ENCODE results near the gene NUDT16. TPM values are rescaled to one million over a fixed set of nuclear protein-coding genes. Genes with fewer than 3 reads are reported as not detected.

NUDT16 gene
- total RNA-seq, 1 donor from 2014 or later = 41.0 TPM

DNA sequence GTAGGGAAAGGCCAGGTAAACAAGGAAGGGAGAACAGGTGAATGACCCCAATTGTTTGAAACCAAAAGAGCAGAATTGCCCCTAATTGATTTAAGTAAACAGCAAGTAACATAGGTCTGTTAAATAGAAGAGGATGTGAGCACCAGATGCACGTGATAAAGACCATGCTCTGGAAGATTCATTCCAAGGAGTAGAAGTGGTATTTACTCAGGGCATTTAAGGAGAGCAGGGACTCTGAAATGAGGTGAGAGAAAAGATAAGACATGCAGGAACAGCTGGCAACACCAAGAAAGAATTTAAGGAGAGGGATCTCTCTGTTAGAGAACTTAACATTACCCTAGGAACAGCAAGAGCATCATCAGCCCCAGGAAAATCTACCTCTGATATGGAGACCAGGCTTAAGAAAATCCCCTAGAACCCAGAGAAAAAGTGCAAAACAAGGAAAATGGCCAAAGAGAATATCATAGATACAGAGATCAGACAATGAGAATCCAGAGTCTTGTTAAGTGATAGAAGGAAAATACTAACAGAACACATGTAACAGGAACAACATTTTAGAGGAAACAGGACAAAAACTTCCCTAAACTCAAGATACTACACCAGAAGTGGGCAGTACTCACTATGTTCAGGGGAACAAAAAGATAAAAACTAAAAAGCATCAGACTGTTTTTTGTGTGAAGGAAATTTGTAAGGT is 6.4 kb downstream of the NUDT16 start:
- no peak for TF ChIP-seq CTCF (IDR thresholded peaks at IDR 0.05)
- Histone ChIP-seq H3K27ac (peak overlapping the region in 1 of 2 donors; percentile 53), H3K9me3 (no peaks in the 10 kb centered on the region), H3K36me3 (peaks cover 3 to 10% of the 10 kb centered on the region in 2 donors), H3K4me1 (peaks cover 2 to 11% of the 10 kb centered on the region in 2 donors), H3K4me3 (no peak overlapping the region), H3K27me3 (no peaks in the 10 kb centered on the region)
- intact Hi-C loops (cut with DNase I) = no loop called here
- no peak for DNase-seq (ENCODE audit: low spot score in 2 of 2)

- no peak for DNase-seq (ENCODE audit: low spot score in 2 of 2)
- H3K27ac ChIP-seq = no peak overlapping the region
- intact Hi-C loops (cut with DNase I) = no loop called here
Observed at GRCh38 chr3:131388490-131388799, 6.9 kb downstream of the NUDT16 start.

DNA sequence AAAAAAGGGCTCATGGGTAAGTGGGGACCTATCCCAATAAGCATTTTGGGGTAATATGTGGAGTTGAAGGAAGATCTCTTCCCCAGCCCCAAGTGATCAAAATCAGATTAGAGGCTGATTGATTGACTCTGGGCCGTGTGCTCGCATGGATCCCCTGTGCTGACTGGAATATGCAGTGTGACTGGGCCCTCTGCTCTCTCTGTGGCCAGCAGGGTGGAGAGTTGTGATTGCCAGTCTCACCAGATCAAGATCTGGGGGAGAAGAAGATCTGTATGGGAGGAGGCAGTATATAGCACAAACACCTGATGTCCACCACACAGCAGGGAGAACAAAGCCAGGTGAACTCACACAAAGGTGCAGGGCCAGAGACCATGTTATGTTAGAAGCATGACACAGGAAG is 8.8 kb downstream of the NUDT16 start:
- no peak overlapping the region for H3K27ac ChIP-seq
- no peak overlapping the region for H3K4me3 ChIP-seq

More at GRCh38 chr3:131388490-131388799, 6.9 kb downstream of the NUDT16 start:
- Histone ChIP-seq H3K9me3 (no peaks in the 10 kb centered on the region), H3K4me3 (no peak overlapping the region), H3K4me1 (peaks cover 0 to 6% of the 10 kb centered on the region in 2 donors), H3K36me3 (peaks cover under 1 to 6% of the 10 kb centered on the region in 2 donors), H3K27me3 (no peaks in the 10 kb centered on the region)
- no peak for TF ChIP-seq CTCF (IDR thresholded peaks at IDR 0.05)

DNA sequence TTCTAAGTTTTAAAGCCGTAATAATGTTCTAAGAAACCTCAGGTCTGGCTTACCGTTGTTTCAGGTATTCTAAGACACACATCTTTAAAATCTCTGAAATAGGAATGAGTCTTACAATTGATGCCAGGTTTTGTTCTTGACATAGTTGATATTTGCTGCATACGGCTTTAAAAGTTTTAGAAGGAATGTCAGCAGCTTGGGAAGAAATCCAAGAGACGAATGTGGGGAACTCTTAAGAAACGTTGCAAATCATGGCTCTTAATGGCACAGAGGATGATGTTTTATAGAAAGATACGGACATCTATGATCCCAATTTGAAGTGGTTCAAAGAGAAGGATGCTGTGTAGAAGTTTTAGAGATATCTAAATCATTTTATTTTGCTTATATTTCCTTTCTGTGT is 11.5 kb downstream of the NUDT16 start:
- Histone ChIP-seq H3K9me3 (no peaks in the 10 kb centered on the region), H3K36me3 (no peaks in the 10 kb centered on the region), H3K27ac (no peak overlapping the region), H3K4me3 (no peak overlapping the region), H3K4me1 (no peaks in the 10 kb centered on the region), H3K27me3 (no peaks in the 10 kb centered on the region)
- no peak for TF ChIP-seq CTCF (IDR thresholded peaks at IDR 0.05)
- intact Hi-C loops (cut with DNase I) = no loop called here
- no peak for DNase-seq (ENCODE audit: low spot score in 2 of 2)

More for the DNA sequence above, 8.8 kb downstream of the NUDT16 start:
- H3K36me3 ChIP-seq = peaks cover 0 to 2% of the 10 kb centered on the region in 2 donors
- no peak for DNase-seq (ENCODE audit: low spot score in 2 of 2)
- intact Hi-C loops (cut with DNase I) = no loop called here
- no peaks in the 10 kb centered on the region for H3K9me3 ChIP-seq
- H3K4me1 ChIP-seq = no peaks in the 10 kb centered on the region
- no peak for TF ChIP-seq CTCF (IDR thresholded peaks at IDR 0.05)
- no peaks in the 10 kb centered on the region for H3K27me3 ChIP-seq

GRCh38 chr3:131393868-131394267 is 12.3 kb downstream of the NUDT16 start:
- DNase-seq (ENCODE audit: low spot score in 2 of 2) = no peak
- Histone ChIP-seq H3K27me3 (no peaks in the 10 kb centered on the region), H3K9me3 (no peaks in the 10 kb centered on the region), H3K4me1 (no peaks in the 10 kb centered on the region), H3K27ac (no peak overlapping the region), H3K36me3 (no peaks in the 10 kb centered on the region), H3K4me3 (no peak overlapping the region)
- intact Hi-C loops (cut with DNase I) = no loop called here
- no peak for TF ChIP-seq CTCF (IDR thresholded peaks at IDR 0.05)

GRCh38 chr3:131394400-131394799 is 12.8 kb downstream of the NUDT16 start:
- no peaks in the 10 kb centered on the region for H3K36me3 ChIP-seq
- no peaks in the 10 kb centered on the region for H3K27me3 ChIP-seq
- no peaks in the 10 kb centered on the region for H3K9me3 ChIP-seq
- H3K4me3 ChIP-seq = no peak overlapping the region
- no peak for DNase-seq (ENCODE audit: low spot score in 2 of 2)
- H3K27ac ChIP-seq = no peak overlapping the region
- intact Hi-C loops (cut with DNase I) = no loop called here
- TF ChIP-seq CTCF (IDR thresholded peaks at IDR 0.05) = no peak
- H3K4me1 ChIP-seq = no peaks in the 10 kb centered on the region
